Chondrocyte (in vitro differentiated cells): ENCODE results near the gene IPO8. TPM values are rescaled to one million over a fixed set of nuclear protein-coding genes. Genes with fewer than 3 reads are reported as not detected.
"Not testable (repeated sequence)": the region's sequence is repeated elsewhere in the genome, so short reads cannot be mapped to it uniquely, and the experiment has no call there.

Experiments
- DNase-seq: peaks from one replicate; pipeline ENCODE4 v3.0.0; 2021; ENCODE audit warnings: mixed read lengths, low spot score
- H3K27ac Mint-ChIP-seq: one replicate; pipeline ENCODE4 v1.8.0; 2021; ENCODE audit warnings: mild to moderate bottlenecking, moderate library complexity, mixed read lengths; ENCODE audit not compliant: unreplicated experiment
- H3K27me3 Mint-ChIP-seq: 2 replicates; pipeline ENCODE4 v1.8.0; 2021; ENCODE audit warnings: low read depth, mixed read lengths
- H3K36me3 Mint-ChIP-seq: 2 replicates; pipeline ENCODE4 v1.8.0; 2021; ENCODE audit warnings: low read depth, mixed read lengths
- H3K4me1 Mint-ChIP-seq: 2 replicates; pipeline ENCODE4 v1.8.0; 2021; ENCODE audit warnings: low read depth, mild to moderate bottlenecking, mixed read lengths
- H3K4me3 Mint-ChIP-seq: one replicate; pipeline ENCODE4 v1.8.0; 2021; ENCODE audit warnings: mild to moderate bottlenecking, moderate library complexity, mixed read lengths; ENCODE audit not compliant: unreplicated experiment
- H3K9me3 Mint-ChIP-seq: 2 replicates; pipeline ENCODE4 v1.8.0; 2021; ENCODE audit warnings: low read depth, mixed read lengths
- total RNA-seq: library from RNA; stranded (reverse); gene quantifications from 3 replicates; pipeline ENCODE4 v1.2.1, GENCODE V29; 2021
- TF ChIP-seq, protein P1 (sequence below): fragments of 200-600 bp; sonication (generic); IDR thresholded peaks from 2 replicates; pipeline ENCODE4 v1.5.0; 2021; ENCODE audit warnings: antibody characterized with exemption, mild to moderate bottlenecking, moderate library complexity

Gene IPO8
- total RNA-seq, 1 donor from 2014 or later, result 34.0 TPM

DNA sequence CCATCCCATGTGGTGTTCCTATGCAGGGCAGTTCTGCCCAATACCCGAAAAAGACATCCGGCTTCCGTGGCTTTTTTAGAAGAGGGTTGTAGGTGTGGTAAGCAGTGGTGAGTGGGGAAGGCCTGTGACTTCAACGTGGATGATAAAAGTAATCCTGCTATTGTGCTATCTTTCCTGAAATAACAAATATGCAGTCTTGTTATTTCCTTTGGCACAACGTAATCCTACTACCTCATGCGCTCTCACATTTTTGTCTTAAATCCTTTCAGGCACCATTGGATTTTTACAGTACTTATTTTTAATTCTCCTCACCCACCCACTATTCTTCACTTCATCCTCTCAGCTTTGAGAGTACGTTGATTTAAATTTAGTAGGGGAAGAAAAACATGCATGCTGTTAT, 96.8 kb downstream of the IPO8 start:
- TF ChIP-seq, protein P1, sequence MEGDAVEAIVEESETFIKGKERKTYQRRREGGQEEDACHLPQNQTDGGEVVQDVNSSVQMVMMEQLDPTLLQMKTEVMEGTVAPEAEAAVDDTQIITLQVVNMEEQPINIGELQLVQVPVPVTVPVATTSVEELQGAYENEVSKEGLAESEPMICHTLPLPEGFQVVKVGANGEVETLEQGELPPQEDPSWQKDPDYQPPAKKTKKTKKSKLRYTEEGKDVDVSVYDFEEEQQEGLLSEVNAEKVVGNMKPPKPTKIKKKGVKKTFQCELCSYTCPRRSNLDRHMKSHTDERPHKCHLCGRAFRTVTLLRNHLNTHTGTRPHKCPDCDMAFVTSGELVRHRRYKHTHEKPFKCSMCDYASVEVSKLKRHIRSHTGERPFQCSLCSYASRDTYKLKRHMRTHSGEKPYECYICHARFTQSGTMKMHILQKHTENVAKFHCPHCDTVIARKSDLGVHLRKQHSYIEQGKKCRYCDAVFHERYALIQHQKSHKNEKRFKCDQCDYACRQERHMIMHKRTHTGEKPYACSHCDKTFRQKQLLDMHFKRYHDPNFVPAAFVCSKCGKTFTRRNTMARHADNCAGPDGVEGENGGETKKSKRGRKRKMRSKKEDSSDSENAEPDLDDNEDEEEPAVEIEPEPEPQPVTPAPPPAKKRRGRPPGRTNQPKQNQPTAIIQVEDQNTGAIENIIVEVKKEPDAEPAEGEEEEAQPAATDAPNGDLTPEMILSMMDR, result no peak
- no peaks in the 10 kb centered on the region for H3K4me1 Mint-ChIP-seq
- H3K9me3 Mint-ChIP-seq, result peaks cover 25% of the 10 kb centered on the region
- DNase-seq, result no peak
- H3K4me3 Mint-ChIP-seq, result no peak overlapping the region
- peaks cover 15% of the 10 kb centered on the region for H3K36me3 Mint-ChIP-seq
- no peaks in the 10 kb centered on the region for H3K27me3 Mint-ChIP-seq
- no peak overlapping the region for H3K27ac Mint-ChIP-seq

GRCh38 chr12:30595742-30596141, 99.9 kb downstream of the IPO8 start:
- Mint-ChIP-seq H3K4me1 (no peaks in the 10 kb centered on the region), H3K27ac (no peak overlapping the region), H3K36me3 (peaks cover 7% of the 10 kb centered on the region), H3K9me3 (peaks cover 12% of the 10 kb centered on the region), H3K4me3 (no peak overlapping the region), H3K27me3 (no peaks in the 10 kb centered on the region)
- TF ChIP-seq, protein P1, result no peak
- DNase-seq, result no peak

DNA sequence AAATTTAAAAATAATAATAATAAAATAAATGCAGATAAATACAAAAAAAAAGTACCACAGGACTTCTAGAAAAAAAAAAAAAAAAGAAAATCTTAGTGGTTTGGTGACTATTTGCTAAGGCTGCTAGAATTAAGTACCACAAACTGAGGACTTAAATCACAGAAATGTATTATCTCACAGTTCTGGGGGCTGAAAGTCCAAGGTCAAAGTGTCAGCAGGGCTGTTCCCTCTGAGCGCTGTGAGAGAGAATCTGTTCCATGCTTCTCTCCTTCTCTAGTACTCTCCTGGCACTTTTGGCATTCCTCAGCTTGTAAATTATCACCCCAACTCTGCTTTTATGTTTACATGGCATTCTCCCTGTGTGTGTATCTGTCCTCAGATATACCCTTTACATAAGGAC, 101.2 kb downstream of the IPO8 start:
- Mint-ChIP-seq H3K9me3 (peaks cover 16% of the 10 kb centered on the region), H3K27ac (no peak overlapping the region), H3K36me3 (peaks cover 10% of the 10 kb centered on the region), H3K4me3 (no peak overlapping the region), H3K27me3 (no peaks in the 10 kb centered on the region), H3K4me1 (no peaks in the 10 kb centered on the region)
- DNase-seq, result no peak
- TF ChIP-seq, protein P1, result no peak

- H3K27me3 Mint-ChIP-seq, H3K36me3 Mint-ChIP-seq, H3K27ac Mint-ChIP-seq, H3K4me1 Mint-ChIP-seq, H3K4me3 Mint-ChIP-seq, DNase-seq: not testable (repeated sequence)
- peaks cover 13% of the 10 kb centered on the region for H3K9me3 Mint-ChIP-seq
Observed at GRCh38 chr12:30588572-30588971, 107.1 kb downstream of the IPO8 start.

- no peak overlapping the region for H3K27ac Mint-ChIP-seq
- H3K4me3 Mint-ChIP-seq, result no peak overlapping the region
Observed at GRCh38 chr12:30587782-30588181, 107.9 kb downstream of the IPO8 start.

GRCh38 chr12:30585877-30586276, 109.8 kb downstream of the IPO8 start:
- TF ChIP-seq, protein P1, result no peak
- H3K4me1 Mint-ChIP-seq, result no peaks in the 10 kb centered on the region
- no peak overlapping the region for H3K27ac Mint-ChIP-seq
- H3K9me3 Mint-ChIP-seq, result peaks cover 9% of the 10 kb centered on the region
- no peak overlapping the region for H3K4me3 Mint-ChIP-seq
- no peak for DNase-seq
- peaks cover 3% of the 10 kb centered on the region for H3K36me3 Mint-ChIP-seq
- H3K27me3 Mint-ChIP-seq, result no peaks in the 10 kb centered on the region

More at GRCh38 chr12:30587782-30588181, 107.9 kb downstream of the IPO8 start:
- peaks cover 13% of the 10 kb centered on the region for H3K9me3 Mint-ChIP-seq
- H3K27me3 Mint-ChIP-seq, result no peaks in the 10 kb centered on the region
- H3K4me1 Mint-ChIP-seq, result no peaks in the 10 kb centered on the region
- DNase-seq, result no peak
- H3K36me3 Mint-ChIP-seq, result peaks cover 6% of the 10 kb centered on the region
- TF ChIP-seq, protein P1, result no peak
